ELR (cell line): ENCODE results near the gene RAB11FIP4.

Experiments
- DNase-seq: peaks from one replicate; pipeline ENCODE4 v3.0.0-alpha.2; 2015; ENCODE audit warnings: low read depth

RAB11FIP4 gene

GRCh38 chr17:31460226-31460721, 68.8 kb downstream of the RAB11FIP4 start:
- no peak for DNase-seq

- DNase-seq, result no peak
These were observed 69.8 kb downstream of the RAB11FIP4 start for GRCh38 chr17:31461227-31461810.

DNA sequence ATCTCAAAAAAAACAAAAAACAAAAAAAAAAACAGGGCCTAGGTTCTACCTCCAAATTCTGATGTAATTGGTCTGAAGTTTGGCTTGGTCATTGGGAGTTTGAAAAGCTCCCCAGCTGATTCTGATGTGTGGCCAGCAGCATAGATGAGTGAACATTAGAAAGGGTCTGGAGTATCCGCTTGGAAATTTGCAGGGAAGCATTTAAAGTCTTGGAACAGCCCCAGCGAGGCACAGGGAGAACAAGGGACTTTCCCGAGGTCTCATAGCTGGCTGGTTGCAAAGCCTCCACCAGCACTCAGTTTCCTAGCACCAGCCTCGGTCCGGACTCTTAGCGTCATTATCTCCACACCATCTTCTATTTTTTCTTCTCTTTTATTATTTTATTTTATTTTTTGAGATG, 70.8 kb downstream of the RAB11FIP4 start:
- no peak for DNase-seq

GRCh38 chr17:31466096-31466760, 74.8 kb downstream of the RAB11FIP4 start:
- DNase-seq, result no peak

- no peak for DNase-seq
These were observed 76.2 kb downstream of the RAB11FIP4 start for GRCh38 chr17:31467502-31468256.

DNA sequence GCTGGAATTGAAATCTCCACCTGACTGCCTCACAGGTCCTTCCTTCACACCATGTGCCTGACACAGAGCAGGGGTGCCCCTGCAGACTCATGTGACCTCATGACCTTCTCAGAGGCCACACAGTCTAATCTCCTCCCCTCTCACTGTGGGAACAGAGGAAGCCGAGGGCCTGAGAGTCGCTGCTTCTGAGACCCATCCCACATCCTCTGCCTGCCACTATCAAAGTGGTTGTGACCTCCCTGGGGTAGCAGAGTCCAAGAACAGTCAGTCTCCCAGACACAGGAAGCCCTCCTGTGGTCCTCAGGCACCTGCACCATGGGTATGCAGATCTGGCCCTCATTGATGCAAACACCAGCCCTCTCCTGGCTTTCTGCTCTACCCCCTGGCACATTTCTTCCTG, 78.5 kb downstream of the RAB11FIP4 start:
- no peak for DNase-seq

- DNase-seq, result peak; percentile 16
These were observed 79.1 kb downstream of the RAB11FIP4 start for GRCh38 chr17:31470592-31470991.

- no peak for DNase-seq
These were observed 80.7 kb downstream of the RAB11FIP4 start for GRCh38 chr17:31472137-31472536.

DNA sequence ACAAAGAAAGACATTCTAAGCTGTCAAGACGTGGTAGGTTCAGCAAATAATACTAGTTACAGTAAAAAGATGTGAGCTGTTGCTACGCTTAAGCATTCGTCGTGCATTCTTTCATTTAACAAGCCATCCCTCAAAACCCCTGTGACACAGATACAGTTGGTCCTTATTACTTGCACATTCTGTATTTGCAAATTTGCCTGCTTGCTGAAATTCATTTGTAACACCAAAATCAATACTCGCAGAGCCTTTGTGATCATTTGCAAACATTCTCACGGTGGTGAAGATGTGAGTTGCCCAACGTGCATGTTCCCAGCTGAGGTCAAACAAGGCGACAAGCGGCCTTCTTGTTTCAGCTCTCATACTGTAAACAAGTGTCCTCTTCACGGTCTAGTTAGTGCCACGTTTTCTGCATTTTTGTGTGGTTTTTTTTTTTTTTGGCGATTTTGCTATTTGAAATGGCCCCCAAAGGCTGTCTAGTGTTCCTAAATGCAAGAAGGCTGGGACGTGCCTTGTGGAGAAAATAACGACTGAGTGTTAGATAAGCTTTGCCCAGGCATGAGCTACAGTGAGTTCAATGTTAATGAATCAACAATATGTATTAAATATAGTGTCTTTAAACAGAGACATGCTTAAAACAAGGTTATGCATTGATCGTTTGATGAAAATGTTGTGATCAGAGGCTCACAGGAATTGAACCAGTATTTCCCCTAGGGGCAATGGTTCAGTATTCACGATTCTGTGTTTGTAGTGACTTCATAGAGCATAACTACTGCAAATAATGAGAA, 84.1 kb downstream of the RAB11FIP4 start:
- no peak for DNase-seq

GRCh38 chr17:31476525-31477416, 85.3 kb downstream of the RAB11FIP4 start:
- DNase-seq, result no peak

GRCh38 chr17:31477417-31478055, 86.1 kb downstream of the RAB11FIP4 start:
- DNase-seq, result no peak

DNA sequence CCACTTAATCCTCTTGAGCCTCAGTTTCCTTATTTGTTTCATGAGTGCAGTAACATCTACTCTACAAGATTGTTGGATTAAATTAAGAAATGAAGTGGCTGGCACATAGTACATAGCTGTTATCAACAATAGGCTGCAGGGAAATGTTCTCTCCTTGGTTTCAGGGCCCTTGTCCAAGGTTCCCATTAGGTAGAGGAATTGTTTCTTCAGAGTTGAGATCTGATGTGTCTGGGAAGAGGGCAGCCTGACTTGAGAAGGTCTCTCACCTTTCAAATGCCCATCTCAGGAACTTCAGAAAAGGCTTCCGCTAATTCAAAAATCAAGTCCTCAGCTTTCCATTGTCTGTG, 87.6 kb downstream of the RAB11FIP4 start:
- DNase-seq, result no peak

DNA sequence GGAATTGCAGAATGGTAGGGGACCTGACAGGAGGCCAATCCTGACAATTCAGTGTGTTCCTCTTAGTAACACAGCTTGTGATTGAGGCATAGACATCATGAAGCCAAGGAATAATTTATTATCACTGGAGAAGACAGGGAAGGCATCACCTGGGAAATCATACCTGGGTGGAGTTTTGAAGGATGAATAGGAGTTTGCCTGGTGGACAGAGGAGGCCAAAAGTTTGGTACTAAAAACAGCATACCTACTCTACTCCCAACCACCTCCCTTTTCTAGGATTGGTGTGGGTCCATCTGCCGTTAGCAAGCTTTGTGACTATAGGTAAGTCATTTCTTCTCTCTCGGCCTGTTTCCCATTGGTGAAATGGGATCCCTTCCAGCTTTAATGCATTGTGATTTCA, 88.0 kb downstream of the RAB11FIP4 start:
- no peak for DNase-seq

- DNase-seq, result no peak
These were observed 88.6 kb downstream of the RAB11FIP4 start for GRCh38 chr17:31480067-31480466.

DNA sequence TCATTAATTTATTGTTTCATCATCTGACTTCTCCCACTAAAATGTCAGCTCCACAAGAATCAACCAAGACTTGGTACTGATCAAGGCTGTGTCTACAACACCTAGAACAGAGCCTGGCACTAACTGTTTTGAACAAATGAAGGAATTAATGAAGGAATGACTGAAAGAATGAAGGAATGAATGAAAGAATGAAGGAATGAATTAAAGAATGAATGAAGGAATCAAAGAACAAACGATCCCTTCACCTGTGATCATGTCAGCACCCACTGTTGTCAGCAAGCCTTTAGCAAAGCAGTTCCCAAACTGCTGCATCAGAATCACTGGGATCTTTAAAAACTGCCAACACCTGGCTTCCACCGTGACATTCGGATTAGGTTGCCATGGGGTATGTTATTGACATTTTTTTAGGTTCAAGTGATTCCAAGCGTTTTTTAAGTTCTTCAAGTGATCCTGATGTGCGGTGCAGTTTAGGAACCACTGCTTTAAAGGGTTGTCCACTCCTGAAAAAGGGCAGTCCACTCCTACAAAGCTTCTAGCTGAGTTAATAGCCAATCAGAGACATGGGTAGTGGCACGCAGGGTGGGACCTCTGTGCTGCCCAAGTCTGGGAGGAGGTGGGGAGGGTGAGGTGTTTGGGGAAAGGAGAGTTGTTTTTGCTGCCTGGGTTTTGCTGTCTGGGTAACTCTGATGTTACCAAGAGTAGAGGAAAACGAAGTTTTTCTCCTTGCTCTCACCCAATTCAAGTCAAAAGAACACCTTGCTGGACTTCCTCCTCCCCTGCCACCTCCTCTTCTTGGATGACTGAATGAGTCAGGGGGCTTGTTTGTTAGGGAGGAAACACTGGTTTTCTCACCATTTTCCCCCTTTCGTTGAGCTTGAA, 89.7 kb downstream of the RAB11FIP4 start:
- no peak for DNase-seq

- DNase-seq, result no peak
These were observed 90.3 kb downstream of the RAB11FIP4 start for GRCh38 chr17:31481783-31482081.

DNA sequence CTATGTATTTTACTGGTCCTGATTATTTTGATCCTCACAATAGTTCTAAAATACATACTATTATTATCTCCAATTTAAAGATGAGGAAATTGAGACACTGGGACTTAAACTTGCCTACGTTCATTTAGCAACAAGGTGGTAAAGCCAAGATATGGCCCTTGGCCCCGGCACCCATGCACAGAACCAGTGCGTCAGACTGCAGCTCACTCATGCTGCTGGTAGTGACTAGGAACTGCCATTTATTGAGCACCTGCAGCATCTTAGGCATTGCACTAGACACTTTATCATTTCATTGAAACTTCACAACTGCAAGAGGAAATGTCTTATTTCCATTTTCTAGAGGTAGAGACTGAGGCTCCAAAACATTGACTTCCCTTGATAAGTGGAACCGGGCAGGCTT, 93.3 kb downstream of the RAB11FIP4 start:
- DNase-seq, result no peak

DNA sequence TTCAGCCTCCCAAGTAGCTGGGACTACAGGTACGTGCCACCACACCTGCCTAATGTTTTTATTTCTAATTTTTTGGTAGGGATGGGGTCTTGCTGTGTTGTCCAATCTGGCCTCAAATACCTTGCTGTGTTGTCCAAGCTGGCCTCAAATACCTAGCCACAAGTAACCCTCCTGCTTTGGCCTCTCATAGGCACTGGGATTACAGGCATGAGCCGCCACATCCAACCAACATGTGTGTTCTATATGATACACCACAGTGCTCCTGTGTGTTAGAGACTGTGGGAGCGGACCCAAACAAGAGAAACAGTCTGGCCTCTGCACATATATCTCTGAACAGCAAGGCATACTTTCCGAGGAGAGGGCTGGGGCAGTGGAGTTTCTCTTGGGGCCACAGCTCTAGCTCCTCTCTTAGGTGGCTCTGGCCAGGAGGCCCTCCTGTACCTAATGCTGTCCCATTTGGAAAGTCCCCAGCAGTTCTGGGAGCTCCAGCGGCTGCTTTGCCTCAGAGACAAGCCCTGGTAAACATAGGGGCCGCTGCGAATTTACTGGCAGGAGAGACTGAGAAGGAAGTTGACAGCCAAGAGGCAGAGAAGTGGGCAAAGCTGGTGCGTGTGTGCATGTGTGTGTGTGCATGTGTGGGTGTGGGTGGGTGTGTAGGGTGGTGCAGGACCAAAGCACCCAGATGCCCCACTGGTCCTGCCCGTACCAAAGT, 95.0 kb downstream of the RAB11FIP4 start:
- DNase-seq, result no peak

GRCh38 chr17:31487063-31487647, 95.7 kb downstream of the RAB11FIP4 start:
- DNase-seq, result no peak
